ENCODE results near the gene CDCA4.
"Not testable (repeated sequence)": the region's sequence is repeated elsewhere in the genome, so short reads cannot be mapped to it uniquely, and the experiment has no call there.

Gene CDCA4

DNA sequence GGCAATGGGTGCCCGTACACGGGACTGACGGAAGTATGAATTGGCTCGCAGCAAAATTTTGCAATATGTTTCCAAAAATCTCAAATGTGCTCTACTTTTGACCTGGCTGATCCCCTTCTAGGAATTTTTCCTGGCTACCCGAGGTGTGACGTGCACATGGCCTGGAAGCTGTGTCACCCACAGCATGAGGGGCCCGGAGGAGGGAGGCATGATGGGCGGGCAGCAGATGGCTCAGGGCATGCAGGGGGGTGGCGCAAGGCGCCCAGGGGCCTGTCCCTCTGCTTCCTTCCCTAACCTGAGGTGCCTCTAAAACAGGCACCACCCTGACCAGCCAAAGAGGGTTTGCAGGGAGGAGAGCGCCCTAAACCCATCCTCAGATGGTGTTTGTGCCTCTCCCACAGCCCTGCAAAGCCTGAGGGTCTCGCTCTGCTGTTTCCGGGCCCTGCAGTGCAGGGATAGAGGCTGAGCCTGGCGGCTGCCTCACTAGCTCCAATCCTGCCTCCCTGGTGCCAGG, 37.7 kb upstream of the CDCA4 start:
- DNase-seq (ENCODE audit: low spot score), result no peak

DNA sequence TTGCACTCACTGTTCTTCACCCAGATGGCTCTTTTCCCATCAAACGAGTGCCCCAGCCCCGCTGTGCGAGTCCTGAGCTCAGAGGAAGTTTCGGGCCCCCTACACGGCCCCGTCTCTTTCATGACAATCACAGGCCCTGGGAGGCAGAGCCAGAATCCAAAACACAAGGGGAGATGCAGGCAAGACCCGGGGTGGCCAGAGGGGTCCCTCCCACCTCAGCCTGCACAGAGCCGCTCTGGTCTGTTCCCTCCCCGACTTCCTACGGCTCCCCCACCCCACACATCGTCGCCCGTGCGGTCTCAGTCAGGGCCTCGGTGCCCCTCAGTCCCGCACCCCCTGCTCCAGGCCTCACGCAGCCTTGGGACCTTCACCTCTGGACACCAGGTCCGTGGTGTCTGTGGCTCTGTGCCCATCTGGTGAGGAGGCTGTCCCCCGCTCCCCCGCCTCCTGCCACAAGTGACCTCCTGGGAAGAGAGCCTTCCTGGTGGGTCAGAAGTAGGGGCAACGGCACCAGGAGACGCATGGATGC, 35.5 kb upstream of the CDCA4 start:
- DNase-seq (ENCODE audit: low spot score), result no peak

DNA sequence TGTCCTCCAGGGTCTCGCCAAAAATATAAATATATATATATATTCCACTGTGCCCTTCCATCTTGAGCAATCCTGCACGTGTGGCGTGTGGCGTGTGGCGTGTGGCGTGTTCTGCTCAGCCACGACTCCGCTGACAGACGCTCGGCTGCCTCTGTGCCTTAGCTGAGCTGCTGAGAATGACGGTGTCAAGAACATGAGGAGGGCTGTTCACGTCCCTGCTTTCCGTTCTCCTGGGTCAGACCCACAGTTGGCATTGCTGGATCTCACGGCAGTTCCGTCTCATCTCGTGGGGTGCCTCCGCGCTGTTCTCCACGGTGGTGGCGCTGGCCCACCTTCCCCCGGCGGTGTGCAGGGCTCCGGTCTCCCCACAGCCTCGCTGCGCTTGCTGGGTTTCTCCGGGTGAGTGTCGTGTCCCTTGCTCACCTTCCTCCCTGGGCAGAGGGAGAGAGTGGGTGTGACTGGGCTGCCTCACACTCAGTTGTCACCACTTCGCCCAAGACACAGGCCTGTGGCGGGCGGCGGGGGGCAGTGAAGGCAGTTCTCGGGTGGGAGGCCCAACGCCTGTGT, 34.9 kb upstream of the CDCA4 start:
- no peak for DNase-seq (ENCODE audit: low spot score)

DNA sequence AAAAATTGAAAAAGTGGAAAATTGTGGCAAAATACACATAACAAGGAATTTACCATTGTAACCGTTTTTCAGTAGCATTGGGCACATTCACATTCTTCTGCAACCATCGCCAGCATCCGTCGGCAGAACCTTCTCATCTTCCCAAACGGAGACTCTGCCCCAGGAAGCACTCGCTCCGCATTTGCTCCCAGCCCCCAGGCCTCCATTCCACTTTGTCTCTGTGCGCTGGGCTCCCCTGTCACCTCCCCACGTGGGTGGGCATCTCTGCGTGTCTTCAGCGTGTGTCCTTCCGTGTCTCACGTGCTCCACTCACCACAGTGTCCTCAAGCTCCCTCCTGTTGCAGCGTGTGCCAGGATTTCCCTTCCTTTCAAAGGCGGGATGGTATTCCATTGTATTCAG, 34.5 kb upstream of the CDCA4 start:
- no peak for DNase-seq (ENCODE audit: low spot score)

DNA sequence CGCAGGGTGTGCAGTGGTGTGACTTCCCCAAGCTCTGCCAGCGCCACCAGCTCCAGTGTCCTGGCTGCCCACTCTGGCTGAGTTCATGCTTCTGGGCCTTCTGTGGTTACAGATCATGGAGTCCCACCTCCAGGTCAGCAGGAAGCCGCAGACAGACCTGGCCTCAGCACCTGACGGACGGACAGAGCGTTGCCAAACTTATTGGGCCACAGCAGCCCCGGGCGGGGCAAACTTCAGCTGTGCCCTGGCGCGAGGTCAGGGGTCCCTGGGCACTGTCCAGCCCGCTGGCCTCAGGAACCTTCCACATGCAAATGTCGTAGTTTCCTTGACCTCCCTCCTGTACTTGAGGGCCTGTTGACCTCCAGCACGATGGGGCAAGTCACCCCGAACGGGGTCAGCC, 33.1 kb upstream of the CDCA4 start:
- DNase-seq (ENCODE audit: low spot score), result no peak

DNA sequence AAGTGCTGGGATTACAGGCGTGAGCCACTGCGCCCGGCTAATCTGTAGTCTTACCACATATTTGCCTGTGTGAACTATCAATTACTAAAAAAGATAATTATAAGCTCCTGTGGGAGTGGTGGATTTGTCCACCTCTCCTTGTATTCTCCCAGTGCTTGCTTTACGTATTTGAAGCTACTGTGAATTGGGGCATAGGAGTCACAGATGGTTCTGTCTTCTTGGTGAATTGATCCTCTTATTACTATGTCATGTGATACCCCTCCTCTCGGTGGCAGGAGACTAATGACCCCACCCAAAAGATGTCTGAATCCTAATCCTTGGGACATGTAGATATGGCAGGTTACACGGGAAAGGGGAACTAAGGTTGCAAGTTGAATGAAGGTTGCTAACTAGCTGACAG, 32.5 kb upstream of the CDCA4 start:
- no peak for DNase-seq (ENCODE audit: low spot score)

DNA sequence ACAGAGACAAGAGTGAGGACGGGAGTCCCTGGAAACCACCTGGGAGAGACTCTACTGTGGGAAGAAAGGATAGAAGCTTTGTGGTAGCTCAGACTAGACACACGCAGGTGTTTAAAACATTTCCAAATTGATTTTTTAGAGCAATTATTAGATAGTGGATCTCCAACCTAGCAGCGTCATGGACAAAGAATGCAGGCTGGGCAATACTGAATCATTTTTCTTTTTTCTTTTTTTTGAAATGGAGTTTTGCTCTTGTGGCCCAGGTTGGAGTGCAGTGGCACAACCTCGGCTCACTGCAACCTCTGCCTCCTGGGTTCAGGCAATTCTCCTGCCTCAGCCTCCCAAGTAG, 31.2 kb upstream of the CDCA4 start:
- DNase-seq (ENCODE audit: low spot score), result no peak

DNA sequence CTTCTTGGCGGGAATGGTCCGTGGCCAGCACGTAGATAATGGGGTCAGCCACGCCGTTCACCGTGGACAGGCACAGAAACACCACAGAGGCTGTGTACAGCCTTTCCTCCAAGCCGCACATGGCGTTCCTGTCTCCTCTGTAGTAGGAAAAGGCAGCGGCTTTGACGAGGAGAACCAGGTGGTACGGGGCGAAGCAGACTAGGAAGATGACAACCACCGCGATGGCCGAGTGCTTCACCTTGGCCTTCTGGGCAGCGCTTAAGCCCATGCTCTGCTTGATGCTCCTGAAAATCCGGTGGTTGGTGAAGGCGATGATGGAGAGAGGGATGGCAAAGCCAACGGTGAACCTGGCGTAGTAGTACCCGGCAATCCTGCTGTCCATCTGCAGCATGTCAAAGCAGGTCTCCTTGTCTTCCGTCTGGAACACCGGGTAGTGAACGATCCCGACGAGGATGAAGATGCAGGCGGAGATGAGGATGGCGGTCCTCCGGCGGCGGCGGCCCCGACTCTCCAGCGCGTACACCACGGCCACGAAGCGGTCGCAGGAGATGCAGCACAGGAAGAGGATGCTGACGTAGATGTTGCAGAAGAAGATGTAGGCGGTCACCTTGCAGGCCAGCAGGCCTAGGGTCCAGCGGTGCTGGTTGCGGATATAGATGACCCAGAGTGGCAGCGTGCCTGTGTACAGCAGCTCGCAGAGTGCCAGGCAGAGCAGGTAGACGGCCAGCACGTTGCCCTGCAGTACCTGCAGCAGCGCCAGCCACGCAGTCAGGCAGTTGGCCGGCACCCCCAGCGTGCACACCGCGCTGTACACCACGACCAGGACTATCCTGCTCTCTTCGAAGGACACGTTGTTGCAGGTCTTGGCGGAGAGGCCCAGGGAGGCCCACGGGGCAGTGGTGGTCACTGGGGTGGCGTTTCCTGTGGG, 30.6 kb upstream of the CDCA4 start:
- DNase-seq (ENCODE audit: low spot score), result no peak

DNA sequence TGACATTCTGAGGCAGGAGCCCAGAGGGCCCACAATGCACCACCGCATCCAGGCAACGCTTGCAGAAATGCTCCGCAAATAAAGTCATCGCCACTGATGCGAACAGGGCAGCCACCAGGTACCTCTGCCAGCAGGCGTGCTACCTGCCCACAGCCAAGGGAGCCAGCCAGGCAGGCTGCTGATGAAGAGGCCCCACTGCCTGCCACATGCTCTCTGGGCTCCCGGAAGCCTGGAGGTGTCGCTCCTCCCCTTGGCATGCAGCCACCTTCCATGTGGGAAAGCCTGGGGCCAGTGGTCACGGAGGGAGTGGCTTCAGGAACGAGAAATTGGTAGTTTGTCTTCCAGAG, 29.6 kb upstream of the CDCA4 start:
- no peak for DNase-seq (ENCODE audit: low spot score)

DNA sequence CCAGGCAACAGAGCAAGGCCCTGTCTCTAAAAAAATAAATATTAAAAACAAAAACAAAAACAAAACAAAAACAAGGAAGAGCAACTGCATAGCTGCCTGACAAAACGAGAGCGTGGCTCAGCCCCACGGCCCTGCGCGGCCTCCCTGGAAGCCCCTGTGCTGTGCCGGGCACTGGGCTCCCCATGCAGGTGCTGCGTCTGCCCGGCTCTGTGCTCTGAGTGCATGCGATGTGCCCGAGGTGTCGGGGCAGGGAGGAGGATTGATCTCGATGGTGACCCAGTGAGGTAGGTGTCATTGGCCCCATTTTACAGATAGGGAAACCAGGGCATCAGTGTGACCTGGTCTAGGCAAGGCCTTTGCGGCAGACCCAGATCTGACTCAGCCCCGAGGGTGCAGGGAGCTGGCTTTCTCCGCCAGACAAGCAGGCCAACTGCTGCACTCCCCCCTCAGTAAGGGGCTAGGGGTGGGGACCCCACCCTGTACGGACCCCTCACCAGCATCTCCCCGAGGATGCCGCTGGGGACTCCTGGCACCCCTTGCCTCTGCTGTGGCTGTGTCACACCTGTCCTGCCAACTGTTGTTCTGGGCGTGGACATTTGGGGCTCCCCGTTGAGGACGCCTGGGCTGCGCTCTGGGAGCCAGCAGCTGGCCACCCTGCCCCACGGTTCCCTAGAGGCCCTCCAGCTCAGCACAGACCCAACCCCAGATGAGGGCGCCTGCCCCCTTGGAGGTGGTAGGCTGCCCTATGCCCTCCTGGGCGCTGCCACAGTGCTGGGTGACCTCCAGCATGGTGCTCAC, 29.1 kb upstream of the CDCA4 start:
- DNase-seq (ENCODE audit: low spot score), result no peak

DNA sequence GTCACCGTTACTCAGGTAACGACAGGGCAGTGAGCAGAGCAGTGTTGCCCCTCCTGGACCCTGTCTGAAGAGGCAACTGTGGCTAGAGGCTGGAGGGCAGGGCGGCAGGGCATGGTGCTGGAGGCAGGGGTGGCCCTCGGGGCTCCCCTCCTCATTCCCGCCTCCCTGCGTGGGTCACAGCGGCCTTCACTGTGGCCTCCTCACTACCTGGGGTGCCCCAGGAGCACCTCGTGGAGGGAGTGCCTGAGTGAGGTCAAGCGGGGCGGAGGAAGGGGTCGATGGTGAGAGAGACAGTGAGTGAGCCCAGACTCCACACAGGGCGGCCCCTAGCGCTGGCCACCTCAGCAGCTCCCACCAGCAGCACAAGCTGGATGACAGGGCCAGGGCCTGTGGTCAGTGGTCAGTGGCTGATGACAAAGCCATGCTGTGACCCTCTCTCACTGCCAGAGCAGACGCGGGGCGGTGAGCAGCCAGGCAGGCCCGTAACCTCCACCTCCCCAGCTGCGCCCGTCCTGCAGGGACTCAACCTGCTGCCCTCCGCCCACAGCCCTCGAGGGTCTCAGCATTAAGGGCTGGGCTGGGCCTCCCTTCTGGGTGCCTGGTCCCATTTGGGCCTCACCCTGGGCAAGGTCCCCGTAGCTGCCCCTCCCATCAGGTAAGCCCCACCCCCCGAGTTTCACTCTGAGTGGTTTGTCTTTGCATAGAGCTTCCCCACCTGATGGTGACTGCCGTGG, 26.6 kb upstream of the CDCA4 start:
- DNase-seq (ENCODE audit: low spot score), result no peak

DNA sequence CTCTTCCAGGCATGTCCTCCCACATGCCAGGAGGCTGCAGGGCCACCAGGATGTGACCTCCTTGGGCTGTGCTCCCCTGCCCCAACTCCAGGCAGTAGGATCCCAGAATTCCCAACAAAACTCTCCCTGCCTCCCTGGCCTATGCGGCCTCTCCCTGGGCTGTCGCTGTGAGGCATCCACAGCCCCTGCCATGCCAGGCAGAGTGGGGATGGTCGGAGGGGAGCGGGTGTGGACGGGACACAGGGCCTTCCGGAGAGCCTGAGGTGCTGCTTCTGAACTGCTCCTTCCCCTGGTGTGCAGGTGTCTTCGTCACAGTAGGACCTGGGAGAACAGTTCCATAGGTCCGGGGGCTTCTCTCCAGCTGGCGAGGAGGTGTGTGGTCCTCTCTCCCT, 26.0 kb upstream of the CDCA4 start:
- DNase-seq (ENCODE audit: low spot score), result no peak

DNA sequence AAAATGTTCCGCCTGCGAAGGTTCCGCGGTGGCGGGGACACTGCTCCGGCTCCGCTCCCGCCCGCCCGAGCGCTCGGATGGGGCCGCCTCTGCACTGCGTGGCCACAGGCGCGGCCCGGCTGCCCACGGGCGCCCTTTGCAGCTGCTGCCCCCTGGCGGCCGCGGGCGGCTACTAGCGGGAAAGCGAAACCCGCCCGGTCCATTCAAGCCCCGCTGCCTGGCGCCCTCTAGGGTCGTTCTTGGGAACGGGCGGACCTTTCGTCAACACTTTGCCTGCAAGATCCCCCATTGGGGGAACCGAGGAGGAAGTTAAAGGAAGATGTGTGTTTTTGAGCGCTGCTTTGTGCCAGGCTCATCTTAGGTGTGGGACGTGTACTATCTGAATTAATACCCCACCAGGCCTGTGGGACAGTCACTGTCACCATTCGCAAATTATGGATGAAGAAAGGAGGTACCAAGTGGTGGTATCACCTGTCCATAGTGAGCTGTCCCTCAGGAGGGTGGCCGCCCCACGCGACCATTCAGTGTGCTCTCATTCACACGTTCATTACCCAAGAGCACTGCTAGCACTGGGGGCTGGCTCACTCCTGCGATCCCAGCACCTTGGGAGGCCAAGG, 24.9 kb upstream of the CDCA4 start:
- DNase-seq (ENCODE audit: low spot score), result peak; percentile 79

DNA sequence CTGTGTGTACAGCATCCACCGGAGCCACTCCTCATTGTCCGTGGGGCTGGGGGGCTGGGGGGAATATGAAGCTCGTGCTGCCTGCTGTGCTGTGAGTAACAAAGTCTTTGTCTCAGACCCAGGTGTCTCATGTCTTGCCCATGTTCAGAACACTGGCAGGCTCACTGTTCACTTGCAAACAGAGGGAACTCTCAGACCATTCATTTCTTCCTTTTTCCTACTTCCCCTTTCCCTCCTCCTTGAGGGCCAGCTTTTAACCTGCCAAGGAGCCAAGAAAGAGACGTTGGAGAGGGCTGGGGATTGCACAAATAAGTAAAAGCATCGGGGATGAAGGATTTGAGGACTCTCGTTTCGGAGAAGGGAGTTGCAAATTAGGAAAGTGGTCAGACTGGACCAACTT, 22.8 kb upstream of the CDCA4 start:
- DNase-seq (ENCODE audit: low spot score), result no peak

DNA sequence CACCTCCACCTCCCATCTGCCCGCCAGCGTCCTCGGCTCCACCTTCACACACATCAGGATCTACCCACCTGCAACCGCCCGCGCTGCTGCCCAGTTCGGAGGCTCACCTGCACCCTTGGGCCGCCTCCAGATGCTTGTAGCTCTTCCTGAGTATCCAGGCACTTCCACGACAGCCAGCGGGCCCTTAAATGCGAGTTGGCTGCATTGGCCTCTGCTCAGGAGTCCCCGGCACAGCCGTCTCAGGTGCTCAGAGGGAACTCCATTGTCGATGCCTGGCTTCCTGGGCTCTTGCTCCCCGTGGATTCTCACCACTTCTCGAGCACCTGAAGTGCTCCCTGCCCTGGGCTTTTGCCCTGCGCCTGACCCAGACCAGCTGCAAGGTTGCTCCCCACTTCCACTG, 21.9 kb upstream of the CDCA4 start:
- no peak for DNase-seq (ENCODE audit: low spot score)

DNA sequence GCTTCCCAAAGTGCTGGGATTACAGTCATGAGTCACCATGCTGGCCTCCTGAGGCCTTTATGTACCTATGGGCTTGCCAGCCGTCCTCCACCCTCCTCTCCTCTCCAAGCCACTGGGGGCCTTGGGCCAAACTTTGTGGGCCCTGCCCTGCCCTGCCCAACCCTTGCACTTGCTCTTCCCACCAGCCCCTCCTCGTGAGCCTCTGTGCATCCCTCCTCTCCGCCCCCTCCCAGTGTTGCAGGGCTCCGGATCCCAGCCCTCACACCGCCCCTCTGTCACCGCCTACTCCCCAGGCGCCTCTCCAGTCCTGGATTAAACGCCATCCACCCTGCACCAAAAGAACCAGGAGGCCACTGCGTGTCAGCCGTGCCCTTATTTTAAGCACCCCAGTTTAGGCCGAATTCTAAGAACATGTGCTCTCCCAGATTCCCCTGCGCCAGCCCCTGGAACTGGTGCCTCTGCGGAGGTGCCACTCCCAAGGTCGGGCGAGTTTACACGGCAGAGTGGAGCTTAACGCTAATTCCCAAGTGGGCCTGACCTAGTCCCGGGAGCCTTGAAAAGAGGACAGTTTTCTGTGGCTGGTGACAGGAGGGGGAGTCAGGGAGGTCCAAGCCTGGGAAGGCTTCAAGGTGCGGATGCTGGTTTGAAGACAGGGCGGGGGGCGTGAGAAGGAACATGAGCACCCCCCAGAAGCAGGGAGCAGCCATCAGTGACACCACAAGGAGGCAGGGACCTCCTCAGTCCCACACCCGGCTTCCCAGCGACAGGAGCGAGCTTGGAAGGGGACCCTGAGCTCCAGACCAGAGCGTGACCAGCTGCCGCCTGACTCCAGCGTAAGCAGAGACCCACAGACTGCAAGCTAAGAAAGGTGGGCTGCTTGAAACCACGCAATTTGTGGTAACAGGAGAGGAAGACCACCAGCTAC, 21.2 kb upstream of the CDCA4 start:
- DNase-seq (ENCODE audit: low spot score), result no peak

DNA sequence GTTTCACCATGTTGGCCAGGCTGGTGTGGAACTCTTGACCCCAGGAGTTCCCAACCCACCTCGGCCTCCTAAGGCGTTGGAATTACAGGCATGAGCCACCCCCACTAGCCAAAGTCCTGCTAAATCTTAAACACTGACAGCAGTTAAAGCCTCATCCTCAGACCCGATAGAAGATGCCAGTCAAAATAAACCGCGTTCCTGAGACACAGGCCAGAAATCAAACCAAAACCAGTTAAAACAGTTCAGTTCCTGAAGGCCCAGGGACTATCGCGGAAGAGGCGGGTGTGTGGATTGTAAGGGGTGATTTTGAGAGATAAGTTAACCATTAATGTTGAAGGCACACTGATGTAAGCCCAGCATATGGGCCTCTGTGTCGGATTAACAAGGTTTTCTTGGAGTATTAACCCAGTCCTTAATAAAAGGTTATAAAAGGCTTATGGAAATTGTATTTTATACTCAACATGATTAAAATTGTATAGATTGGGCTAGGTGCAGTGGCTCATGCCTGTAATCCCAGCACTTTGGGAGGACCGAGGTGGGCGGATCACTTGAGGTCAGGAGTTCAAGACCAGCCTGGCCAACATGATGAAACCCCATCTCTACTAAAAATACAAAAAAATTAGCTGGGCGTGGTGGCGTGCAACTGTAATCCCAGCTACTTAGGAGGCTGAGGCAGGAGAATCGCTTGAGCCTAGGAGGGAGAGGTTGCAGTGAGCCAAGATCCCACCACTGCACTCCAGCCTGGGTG, 18.7 kb upstream of the CDCA4 start:
- no peak for DNase-seq (ENCODE audit: low spot score)

DNA sequence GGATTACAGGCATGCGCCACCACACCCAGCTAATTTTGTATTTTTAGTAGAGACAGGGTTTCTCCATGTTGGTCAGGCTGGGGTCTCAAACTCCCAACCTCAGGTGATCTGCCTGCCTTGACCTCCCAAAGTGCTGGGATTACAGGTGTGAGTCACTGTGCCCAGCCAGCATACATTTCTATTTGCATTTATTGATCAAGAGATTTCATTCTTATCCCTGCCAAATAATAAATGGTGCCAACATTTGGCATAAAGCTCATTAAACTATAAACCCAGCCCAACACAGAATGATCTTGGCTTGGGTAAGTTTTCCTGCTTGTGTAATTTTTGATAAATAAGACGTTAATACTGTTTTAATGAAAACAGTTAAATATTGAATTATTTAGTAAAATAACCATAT, 14.7 kb upstream of the CDCA4 start:
- not testable (repeated sequence) for DNase-seq (ENCODE audit: low spot score)

DNA sequence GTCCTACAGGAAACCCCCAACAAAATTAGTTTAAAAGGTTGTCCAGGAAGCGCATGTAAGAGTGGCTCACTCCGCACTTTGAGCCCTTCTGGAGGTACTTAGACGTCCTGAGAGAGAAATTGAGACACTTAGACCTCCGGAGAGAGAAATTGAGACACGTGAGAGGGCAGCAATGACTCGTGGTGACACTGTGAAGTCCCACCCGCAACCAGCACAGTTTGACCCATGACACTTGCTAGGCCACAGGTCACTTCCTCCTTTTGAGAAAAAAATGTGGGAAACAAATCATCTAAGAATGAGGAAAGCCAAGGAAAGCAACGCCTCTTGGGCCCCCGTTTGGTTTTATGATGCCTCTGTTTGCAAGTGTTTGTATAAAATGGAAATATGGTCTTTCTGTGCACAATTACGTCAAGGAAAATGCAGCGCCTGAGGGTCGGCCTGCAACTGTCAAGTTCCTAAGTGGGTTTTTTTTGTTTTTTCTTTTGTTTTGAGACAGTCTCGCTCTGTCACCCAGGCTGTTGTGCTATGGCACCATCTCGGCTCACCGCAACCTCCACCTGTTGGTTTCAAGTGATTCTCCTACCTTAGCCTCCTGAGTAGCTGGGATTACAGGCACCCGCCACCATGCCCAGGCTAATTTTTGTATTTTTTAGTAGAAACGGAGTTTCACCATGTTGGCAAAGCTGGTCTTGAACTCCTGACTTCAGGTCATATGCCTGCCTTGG, 13.6 kb upstream of the CDCA4 start:
- no peak for DNase-seq (ENCODE audit: low spot score)
